CD4-positive, alpha-beta T cell (primary cell): ENCODE data around the gene ABHD16A. TPM values are rescaled to one million over a fixed set of nuclear protein-coding genes. Genes with fewer than 3 reads are reported as not detected.

Experiments
- ATAC-seq: fragments of 200-7000 bp; cut with Tn5 transposase; one replicate; pipeline ENCODE4 v1.10.0; 2022; ENCODE audit warnings: mild to moderate bottlenecking; ENCODE audit not compliant: poor library complexity
- CTCF ChIA-PET: fragments of 350-600 bp; sonication (Branson Sonifier 250); formaldehyde crosslinking; loops from one replicate; lab custom pipeline; 2021; ENCODE audit warnings: antibody characterized with exemption, inconsistent platforms; lab: Charles Lee
- POLR2A ChIA-PET: fragments of 350-600 bp; sonication (Branson Sonifier 250); formaldehyde crosslinking; loops from one replicate; lab custom pipeline; 2021; ENCODE audit warnings: antibody characterized with exemption, inconsistent platforms; lab: Charles Lee
- DNase-seq, 14 experiments: peaks; one replicate each; pipeline ENCODE4 v3.0.0-alpha.2; 2013 to 2020; ENCODE audit warnings: mixed read lengths in 2 of 14
- H3K27ac ChIP-seq, 2 donors: one replicate each; pipeline versions ENCODE4 v1.5.1 to v1.7.0; 2013; ENCODE audit warnings: low read length in 2 of 2, low read depth in 1 of 2, mild to moderate bottlenecking in 1 of 2
- H3K27me3 ChIP-seq, 2 experiments: 1 replicate in 1 of 2; 2 replicates in 1 of 2; pipeline versions ENCODE4 v1.6.1 to v1.7.0; 2013; ENCODE audit warnings: low read length in 2 of 2, control low read depth in 1 of 2, mild to moderate bottlenecking in 1 of 2, moderate library complexity in 1 of 2; ENCODE audit not compliant: insufficient read depth in 2 of 2, control insufficient read depth in 1 of 2
- H3K36me3 ChIP-seq: one replicate; pipeline ENCODE4 v1.6.1; 2013; ENCODE audit warnings: low read length, control low read depth; ENCODE audit not compliant: insufficient read depth
- H3K4me1 ChIP-seq: one replicate; pipeline ENCODE4 v1.6.1; 2013; ENCODE audit warnings: low read length, control low read depth; ENCODE audit not compliant: insufficient read depth
- H3K4me3 ChIP-seq: one replicate; pipeline ENCODE4 v1.5.1; 2013; ENCODE audit warnings: mild to moderate bottlenecking, low read length, moderate library complexity
- H3K9me3 ChIP-seq, 2 experiments: 1 replicate in 1 of 2; 2 replicates in 1 of 2; pipeline versions ENCODE4 v1.6.1 to v1.7.0; 2013; ENCODE audit warnings: low read length in 2 of 2, mild to moderate bottlenecking in 2 of 2, control low read depth in 1 of 2, moderate library complexity in 1 of 2; ENCODE audit not compliant: control insufficient read depth in 1 of 2, insufficient read depth in 1 of 2
- H3K27ac Mint-ChIP-seq: one replicate; pipeline ENCODE4 v1.8.0; 2020; ENCODE audit warnings: mixed read lengths
- H3K27me3 Mint-ChIP-seq: one replicate; pipeline ENCODE4 v1.8.0; 2021; ENCODE audit warnings: mixed read lengths
- H3K36me3 Mint-ChIP-seq: one replicate; pipeline ENCODE4 v1.8.0; 2021; ENCODE audit warnings: low read depth, mixed read lengths
- H3K4me1 Mint-ChIP-seq: one replicate; pipeline ENCODE4 v1.8.0; 2021; ENCODE audit warnings: low read depth, mixed read lengths
- H3K4me3 Mint-ChIP-seq: one replicate; pipeline ENCODE4 v1.8.0; 2020; ENCODE audit warnings: mild to moderate bottlenecking, mixed read lengths
- H3K9me3 Mint-ChIP-seq: one replicate; pipeline ENCODE4 v1.8.0; 2020; ENCODE audit warnings: mixed read lengths
- CTCF ChIP-seq: fragments of 200-600 bp; IDR thresholded peaks from one replicate; pipeline ENCODE4 v1.8.0; 2022; ENCODE audit warnings: antibody characterized with exemption, mild to moderate bottlenecking
- intact Hi-C, 2 experiments: fragments of 100-400 bp; cut with DNase I in 1 of 2; cut with micrococcal nuclease in 1 of 2; formaldehyde crosslinking; loops; one replicate each; pipeline versions ENCODE4 v1.15.1 to v1.9.0; 2023 to 2025; cut with DNase I, micrococcal nuclease
- total RNA-seq, 174 experiments: library from RNA in 2 of 174; stranded (reverse) in 2 of 174; gene quantifications; one replicate each; pipeline ENCODE4 v1.2.3 and lab custom pipeline; 2021 to 2026

The ABHD16A gene
- total RNA-seq, 2 experiments from 2014 or later: 52.3 to 59.3 TPM

GRCh38 chr6:31737991-31738979 is 35.2 kb upstream of the ABHD16A start:
- Mint-ChIP-seq H3K9me3 (no peaks in the 10 kb centered on the region), H3K27ac (peak overlapping the region; percentile 85), H3K4me3 (peak overlapping the region; percentile 90), H3K4me1 (peaks cover 77% of the 10 kb centered on the region), H3K27me3 (no peaks in the 10 kb centered on the region), H3K36me3 (peaks cover 41% of the 10 kb centered on the region)
- ChIA-PET CTCF (interaction anchor here (0.6 to 4.9 kb wide), 15 partner anchors 11 to 539 kb away, joined by 3 to 41 read pairs (median 5); partner anchors contain the start of genes DDAH2, LSM2, LY6G5C and VARS1), POLR2A (interaction anchor here (0.6 to 2.8 kb wide), 23 partner anchors 8 to 1234 kb away, joined by 3 to 21 read pairs (median 5); partner anchors contain the start of genes ABHD16A, BAG6, DDAH2 and DXO)
- DNase-seq (peak; percentile 40 to 92 (median 56)), ATAC-seq (peak; percentile 52)
- peak overlapping the region; percentile 28 for H3K4me3 ChIP-seq
- intact Hi-C loops: loop anchor here (1.0 to 5.0 kb wide), 6 partner anchors 9 to 79 kb away; partner anchors contain the start of genes ABHD16A (in 2 of the 2), VARS1 (in 2 of the 2), DDAH2 (in 1 of the 2) and HSPA1A (in 1 of the 2)
- H3K36me3 ChIP-seq: peaks cover 10% of the 10 kb centered on the region
- no peak for TF ChIP-seq CTCF
- peak overlapping the region; percentile 62 to 76 for H3K27ac ChIP-seq
- no peaks in the 10 kb centered on the region for H3K27me3 ChIP-seq
- H3K9me3 ChIP-seq: no peaks in the 10 kb centered on the region
- H3K4me1 ChIP-seq: peaks cover 69% of the 10 kb centered on the region

DNA sequence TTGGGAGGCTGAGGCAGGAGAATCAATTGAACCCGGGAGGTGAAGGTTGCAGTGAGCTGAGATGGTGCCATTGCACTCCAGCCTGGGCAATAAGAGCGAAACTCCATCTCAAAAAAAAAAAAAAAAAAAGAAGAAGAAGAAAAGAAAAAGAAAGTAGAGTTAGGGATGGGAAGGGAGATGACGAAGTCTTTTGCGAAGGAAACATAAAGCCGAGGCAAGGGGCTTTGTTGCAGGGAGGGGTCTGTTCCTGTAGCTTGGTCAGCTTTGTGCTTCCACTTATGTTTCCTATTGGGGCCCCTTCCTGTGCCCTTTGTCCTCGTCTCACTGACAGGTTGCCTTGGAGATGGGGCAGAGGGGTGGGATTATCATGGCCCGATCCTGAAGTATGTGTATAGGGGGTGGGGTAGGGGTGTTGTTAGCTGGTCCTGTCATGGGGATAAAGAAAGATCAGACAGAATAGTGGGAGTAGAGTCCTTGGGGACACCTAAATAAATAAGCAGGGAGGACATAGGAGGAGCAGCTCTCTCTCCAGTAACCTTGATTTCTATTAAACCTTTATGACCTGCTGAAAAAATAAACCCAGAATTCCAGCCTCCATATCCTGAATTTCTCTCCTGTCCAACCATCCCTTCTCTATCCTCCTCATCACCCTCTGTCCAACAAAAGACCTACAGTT is 34.3 kb upstream of the ABHD16A start:
- Mint-ChIP-seq H3K4me1 (peaks cover 80% of the 10 kb centered on the region), H3K27ac (peak overlapping the region; percentile 85), H3K4me3 (peak overlapping the region; percentile 90), H3K27me3 (no peaks in the 10 kb centered on the region), H3K36me3 (peaks cover 44% of the 10 kb centered on the region), H3K9me3 (no peaks in the 10 kb centered on the region)
- peak overlapping the region; percentile 28 for H3K4me3 ChIP-seq
- intact Hi-C loops: loop anchor here in 1 of 2 experiments (5.0 kb wide), 2 partner anchors 35 to 80 kb away; partner anchors contain the start of genes ABHD16A, HSPA1A and HSPA1L
- POLR2A ChIA-PET: interaction anchor here (0.7 to 2.8 kb wide), 21 partner anchors 8 to 234 kb away, joined by 3 to 21 read pairs (median 5); partner anchors contain the start of genes ABHD16A, BAG6, DDAH2 and DXO
- CTCF ChIA-PET: interaction anchor here (0.6 to 4.9 kb wide), 14 partner anchors 10 to 538 kb away, joined by 3 to 41 read pairs (median 6); partner anchors contain the start of genes DDAH2, LSM2, LY6G5C and VARS1
- DNase-seq (peak in 3 of 14 experiments; percentile 31 to 43 (median 35)), ATAC-seq (no peak)
- peaks cover 73% of the 10 kb centered on the region for H3K4me1 ChIP-seq
- no peak for TF ChIP-seq CTCF
- H3K27me3 ChIP-seq: no peaks in the 10 kb centered on the region
- no peaks in the 10 kb centered on the region for H3K9me3 ChIP-seq
- H3K36me3 ChIP-seq: peaks cover 17% of the 10 kb centered on the region
- peak overlapping the region; percentile 62 to 76 for H3K27ac ChIP-seq
